MM.1S (cell line): Measurements from ENCODE around the gene NXT1.

Source experiments
- CTCF ChIP-seq: fragments of 300-600 bp; sonication (generic); IDR thresholded peaks from 2 replicates; pipeline ENCODE4 v1.5.1; 2016; ENCODE audit warnings: antibody characterized with exemption, low read length, mixed read lengths
- EZH2 ChIP-seq: fragments of 300-600 bp; sonication (generic); optimal IDR thresholded peaks from 2 replicates; pipeline ENCODE3; 2017; ENCODE audit warnings: low read depth, mild to moderate bottlenecking, antibody characterized with exemption, low read length, mixed read lengths
- EZH2phosphoT487 ChIP-seq: fragments of 300-600 bp; sonication (generic); IDR thresholded peaks from 2 replicates; pipeline ENCODE4 v1.6.1; 2018; ENCODE audit warnings: antibody characterized with exemption, low read length

DNA sequence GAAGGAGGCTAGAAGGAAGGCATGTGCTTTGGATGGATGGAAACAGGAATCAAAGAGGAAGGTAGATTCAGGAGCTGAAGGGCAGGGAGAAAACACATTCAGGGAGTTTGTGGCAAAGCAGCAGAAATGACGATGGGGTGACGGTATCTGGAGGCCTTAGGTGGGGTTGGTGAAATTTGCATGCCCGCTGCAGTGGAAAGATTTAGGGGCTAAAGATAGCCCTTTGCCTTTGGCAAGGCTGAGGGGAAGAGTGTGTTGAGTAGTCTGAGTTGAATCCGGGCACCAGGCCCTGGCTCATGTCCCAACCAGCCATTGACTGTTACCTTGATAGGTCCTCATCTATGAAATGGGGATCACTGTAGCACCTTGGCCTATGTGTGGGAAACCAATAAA is 12.7 kb downstream of the NXT1 start:
- TF ChIP-seq CTCF, result no peak
- TF ChIP-seq EZH2, result no peak
- TF ChIP-seq EZH2phosphoT487, result no peak
